Esophagus (tissue), 2 donors: ENCODE measurements around the gene PARVA. TPM values are rescaled to one million over a fixed set of nuclear protein-coding genes. Genes with fewer than 3 reads are reported as not detected.

Experiments
- H3K27ac ChIP-seq, 2 donors: one replicate each; pipeline ENCODE4 v1.5.1; 2013; ENCODE audit warnings: low read depth in 2 of 2, mild to moderate bottlenecking in 2 of 2, inconsistent platforms in 1 of 2, low read length in 1 of 2, moderate library complexity in 1 of 2
- H3K27me3 ChIP-seq, 2 donors: one replicate each; pipeline ENCODE4 v1.6.1; 2013; ENCODE audit warnings: low read length in 2 of 2, control low read depth in 1 of 2, mild to moderate bottlenecking in 1 of 2; ENCODE audit not compliant: insufficient read depth in 2 of 2, control insufficient read depth in 1 of 2
- H3K36me3 ChIP-seq, 2 donors: one replicate each; pipeline ENCODE4 v1.6.1; 2013; ENCODE audit warnings: low read length in 1 of 2; ENCODE audit not compliant: control insufficient read depth in 2 of 2, insufficient read depth in 2 of 2
- H3K4me1 ChIP-seq, 2 donors: one replicate each; pipeline ENCODE4 v1.6.1; 2013; ENCODE audit warnings: low read length in 1 of 2; ENCODE audit not compliant: control insufficient read depth in 2 of 2, insufficient read depth in 2 of 2
- H3K4me3 ChIP-seq, 2 donors: one replicate each; pipeline ENCODE4 v1.5.1; 2013; ENCODE audit warnings: low read length in 2 of 2, mild to moderate bottlenecking in 2 of 2, low read depth in 1 of 2, moderate library complexity in 1 of 2
- H3K9me3 ChIP-seq, 2 donors: one replicate each; pipeline ENCODE4 v1.6.1; 2013; ENCODE audit warnings: mild to moderate bottlenecking in 2 of 2, low read depth in 1 of 2, low read length in 1 of 2, moderate library complexity in 1 of 2; ENCODE audit not compliant: control insufficient read depth in 2 of 2, insufficient read depth in 1 of 2
- WGBS, 2 donors: extraction: QIAGEN DNeasy Blood & Tissue Kit; methylation state at CpG; one replicate each; pipeline ENCODE4 v1.1.7; 2013; 5-methylcytosine and 5-hydroxymethylcytosine counted together
- polyA plus RNA-seq, 2 donors: library from polyadenylated mRNA; stranded (reverse); fragments of 200-250 nt; gene quantifications; one replicate each; pipeline ENCODE4 v1.2.3, GENCODE V29; 2013
- donor health status: healthy with polysubstance abuse.
- donor health status: Bipolar disorder and iron deficiency.

PARVA gene
- polyA plus RNA-seq, 2 donors: 8.2 to 18.3 TPM

- H3K36me3 ChIP-seq: no peaks in the 10 kb centered on the region
- no peak overlapping the region for H3K4me3 ChIP-seq
- no peaks in the 10 kb centered on the region for H3K9me3 ChIP-seq
- no peaks in the 10 kb centered on the region for H3K4me1 ChIP-seq
- H3K27ac ChIP-seq: no peak overlapping the region
- H3K27me3 ChIP-seq: no peaks in the 10 kb centered on the region
Observed at GRCh38 chr11:12399355-12399754, 22.0 kb downstream of the PARVA start.

- no peak overlapping the region for H3K4me3 ChIP-seq
- peak overlapping the region in 1 of 2 donors; percentile 5 for H3K27ac ChIP-seq
- no peaks in the 10 kb centered on the region for H3K9me3 ChIP-seq
- H3K4me1 ChIP-seq: peaks cover 0 to 2% of the 10 kb centered on the region in 2 donors
- 68 to 81% methylated on average over 4 of the region's 4 CpGs for WGBS, 2 donors
- no peaks in the 10 kb centered on the region for H3K36me3 ChIP-seq
- H3K27me3 ChIP-seq: no peaks in the 10 kb centered on the region
Observed at GRCh38 chr11:12402025-12402424, 24.7 kb downstream of the PARVA start.

GRCh38 chr11:12402691-12403120 lies 25.3 kb downstream of the PARVA start:
- H3K4me1 ChIP-seq: peaks cover 0 to 2% of the 10 kb centered on the region in 2 donors
- no peaks in the 10 kb centered on the region for H3K27me3 ChIP-seq
- no peaks in the 10 kb centered on the region for H3K36me3 ChIP-seq
- 61 to 66% methylated on average over 8 of the region's 8 CpGs for WGBS, 2 donors
- no peaks in the 10 kb centered on the region for H3K9me3 ChIP-seq
- H3K4me3 ChIP-seq: no peak overlapping the region
- H3K27ac ChIP-seq: peak overlapping the region; percentile 18 to 44

GRCh38 chr11:12403122-12403996 lies 26.0 kb downstream of the PARVA start:
- H3K4me1 ChIP-seq: peaks cover 0 to 2% of the 10 kb centered on the region in 2 donors
- 76 to 86% methylated on average over 3 of the region's 3 CpGs for WGBS, 2 donors

GRCh38 chr11:12403997-12404350 lies 26.6 kb downstream of the PARVA start:
- Histone ChIP-seq H3K4me3 (no peak overlapping the region), H3K27ac (peak overlapping the region in 1 of 2 donors; percentile 44), H3K4me1 (peaks cover 0 to 2% of the 10 kb centered on the region in 2 donors), H3K27me3 (no peaks in the 10 kb centered on the region), H3K36me3 (no peaks in the 10 kb centered on the region), H3K9me3 (no peaks in the 10 kb centered on the region)
- WGBS, 2 donors: 33 to 48% methylated on average over 2 of the region's 2 CpGs

More at GRCh38 chr11:12403122-12403996, 26.0 kb downstream of the PARVA start:
- Histone ChIP-seq H3K4me3 (no peak overlapping the region), H3K36me3 (no peaks in the 10 kb centered on the region), H3K27me3 (no peaks in the 10 kb centered on the region), H3K27ac (peak overlapping the region; percentile 18 to 52), H3K9me3 (no peaks in the 10 kb centered on the region)

- Histone ChIP-seq H3K4me3 (no peak overlapping the region), H3K9me3 (no peaks in the 10 kb centered on the region), H3K4me1 (peaks cover 0 to 2% of the 10 kb centered on the region in 2 donors), H3K27ac (peak overlapping the region in 1 of 2 donors; percentile 44), H3K27me3 (no peaks in the 10 kb centered on the region), H3K36me3 (no peaks in the 10 kb centered on the region)
- 64 to 70% methylated on average over 3 of the region's 3 CpGs for WGBS, 2 donors
Observed at GRCh38 chr11:12404436-12404835, 27.1 kb downstream of the PARVA start.

- Histone ChIP-seq H3K4me1 (peaks cover 0 to 2% of the 10 kb centered on the region in 2 donors), H3K27ac (peak overlapping the region; percentile 38 to 74)
Observed at GRCh38 chr11:12408156-12408770, 30.9 kb downstream of the PARVA start.

GRCh38 chr11:12409621-12410005 lies 32.2 kb downstream of the PARVA start:
- no peaks in the 10 kb centered on the region for H3K9me3 ChIP-seq
- H3K4me1 ChIP-seq: no peaks in the 10 kb centered on the region
- no peaks in the 10 kb centered on the region for H3K27me3 ChIP-seq
- 57 to 66% methylated on average over 3 of the region's 3 CpGs for WGBS, 2 donors
- H3K4me3 ChIP-seq: no peak overlapping the region
- H3K36me3 ChIP-seq: no peaks in the 10 kb centered on the region
- peak overlapping the region in 1 of 2 donors; percentile 85 for H3K27ac ChIP-seq

More at GRCh38 chr11:12408156-12408770, 30.9 kb downstream of the PARVA start:
- Histone ChIP-seq H3K4me3 (no peak overlapping the region), H3K9me3 (no peaks in the 10 kb centered on the region), H3K36me3 (no peaks in the 10 kb centered on the region), H3K27me3 (no peaks in the 10 kb centered on the region)
- 74 to 80% methylated on average over 4 of the region's 4 CpGs for WGBS, 2 donors

GRCh38 chr11:12410006-12410728 lies 32.8 kb downstream of the PARVA start:
- H3K27me3 ChIP-seq: no peaks in the 10 kb centered on the region
- H3K4me1 ChIP-seq: no peaks in the 10 kb centered on the region
- H3K4me3 ChIP-seq: no peak overlapping the region
- H3K36me3 ChIP-seq: no peaks in the 10 kb centered on the region
- WGBS, 2 donors: 53 to 54% methylated on average over 10 of the region's 10 CpGs
- H3K9me3 ChIP-seq: no peaks in the 10 kb centered on the region
- peak overlapping the region; percentile 85 to 89 for H3K27ac ChIP-seq
